Measurements from ENCODE around the gene CPXM2. TPM values are rescaled to one million over a fixed set of nuclear protein-coding genes. Genes with fewer than 3 reads are reported as not detected.

The CPXM2 gene
- total RNA-seq, 2 donors from 2014 or later: 1.4 to 1.9 TPM

GRCh38 chr10:123720536-123720935 lies 171.1 kb downstream of the CPXM2 start:
- Mint-ChIP-seq H3K27ac (no peak overlapping the region), H3K4me3 (no peak overlapping the region), H3K4me1 (no peaks in the 10 kb centered on the region), H3K9me3 (peaks cover 9% of the 10 kb centered on the region), H3K27me3 (ENCODE audit: insufficient read depth) (peaks cover 12% of the 10 kb centered on the region), H3K36me3 (ENCODE audit: low read depth) (no peaks in the 10 kb centered on the region)
- no peak overlapping the region for H3K27ac ChIP-seq (ENCODE audit: low read depth, low read length)
- H3K4me3 ChIP-seq (ENCODE audit: low read length): no peak overlapping the region
- H3K9me3 ChIP-seq (ENCODE audit: control insufficient read depth, low read length): no peaks in the 10 kb centered on the region
- no peaks in the 10 kb centered on the region for H3K36me3 ChIP-seq (ENCODE audit: control insufficient read depth, insufficient read depth, low read length)
- H3K27me3 ChIP-seq (ENCODE audit: control insufficient read depth, insufficient read depth, low read length, poor library complexity, severe bottlenecking): no peaks in the 10 kb centered on the region
- TF ChIP-seq CTCF (conservative IDR thresholded peaks at IDR 0.05): no peak
- no peak overlapping the region for H3K9ac ChIP-seq (ENCODE audit: extremely low read depth, low read length, poor library complexity, severe bottlenecking)
- WGBS, 2 experiments (ENCODE audit: insufficient coverage in 1 of 2, insufficient read length in 1 of 2): 91 to 100% methylated on average over 1 to 3 of the region's 3 CpGs
- no peak for DNase-seq
- no peaks in the 10 kb centered on the region for H3K4me1 ChIP-seq (ENCODE audit: control insufficient read depth, insufficient read depth, low read length)

- no peaks in the 10 kb centered on the region for H3K36me3 Mint-ChIP-seq (ENCODE audit: low read depth)
- Histone ChIP-seq H3K36me3 (ENCODE audit: control insufficient read depth, insufficient read depth, low read length) (no peaks in the 10 kb centered on the region), H3K27ac (ENCODE audit: low read depth, low read length) (no peak overlapping the region), H3K4me3 (ENCODE audit: low read length) (no peak overlapping the region), H3K9ac (ENCODE audit: extremely low read depth, low read length, poor library complexity, severe bottlenecking) (no peak overlapping the region), H3K27me3 (ENCODE audit: control insufficient read depth, insufficient read depth, low read length, poor library complexity, severe bottlenecking) (no peaks in the 10 kb centered on the region), H3K4me1 (ENCODE audit: control insufficient read depth, insufficient read depth, low read length) (no peaks in the 10 kb centered on the region), H3K9me3 (ENCODE audit: control insufficient read depth, low read length) (no peaks in the 10 kb centered on the region)
- DNase-seq: no peak
- no peak for TF ChIP-seq CTCF (conservative IDR thresholded peaks at IDR 0.05)
- no peak overlapping the region for H3K4me3 Mint-ChIP-seq
- 95 to 100% methylated on average over 1 to 4 of the region's 4 CpGs for WGBS, 2 experiments (ENCODE audit: insufficient coverage in 1 of 2, insufficient read length in 1 of 2)
- no peak overlapping the region for H3K27ac Mint-ChIP-seq
- H3K4me1 Mint-ChIP-seq: no peaks in the 10 kb centered on the region
- H3K27me3 Mint-ChIP-seq (ENCODE audit: insufficient read depth): peaks cover 13% of the 10 kb centered on the region
- peaks cover 9% of the 10 kb centered on the region for H3K9me3 Mint-ChIP-seq
Measured at GRCh38 chr10:123718544-123719060, 173.0 kb downstream of the CPXM2 start.

GRCh38 chr10:123717336-123717735 lies 174.3 kb downstream of the CPXM2 start:
- no peak overlapping the region for H3K27ac Mint-ChIP-seq
- DNase-seq: no peak
- no peaks in the 10 kb centered on the region for H3K36me3 Mint-ChIP-seq (ENCODE audit: low read depth)
- H3K4me3 Mint-ChIP-seq: no peak overlapping the region
- Histone ChIP-seq H3K27ac (ENCODE audit: low read depth, low read length) (no peak overlapping the region), H3K36me3 (ENCODE audit: control insufficient read depth, insufficient read depth, low read length) (no peaks in the 10 kb centered on the region), H3K4me1 (ENCODE audit: control insufficient read depth, insufficient read depth, low read length) (no peaks in the 10 kb centered on the region), H3K4me3 (ENCODE audit: low read length) (no peak overlapping the region), H3K9me3 (ENCODE audit: control insufficient read depth, low read length) (no peaks in the 10 kb centered on the region), H3K9ac (ENCODE audit: extremely low read depth, low read length, poor library complexity, severe bottlenecking) (no peak overlapping the region), H3K27me3 (ENCODE audit: control insufficient read depth, insufficient read depth, low read length, poor library complexity, severe bottlenecking) (no peaks in the 10 kb centered on the region)
- peaks cover 12% of the 10 kb centered on the region for H3K9me3 Mint-ChIP-seq
- H3K27me3 Mint-ChIP-seq (ENCODE audit: insufficient read depth): peaks cover 20% of the 10 kb centered on the region
- H3K4me1 Mint-ChIP-seq: no peaks in the 10 kb centered on the region
- TF ChIP-seq CTCF (conservative IDR thresholded peaks at IDR 0.05): no peak
- 94 to 100% methylated on average over 1 to 4 of the region's 4 CpGs for WGBS, 2 experiments (ENCODE audit: insufficient coverage in 1 of 2, insufficient read length in 1 of 2)

Data from endodermal cell (in vitro differentiated cells).